Uterus (tissue), 4 donors: ENCODE results near the gene GNLY. TPM values are rescaled to one million over a fixed set of nuclear protein-coding genes. Genes with fewer than 3 reads are reported as not detected.

ENCODE experiments used
- DNase-seq, 2 donors: peaks; one replicate each; pipeline ENCODE4 v3.0.0-alpha.2; 2019 to 2020
- H3K27ac ChIP-seq, 2 donors: fragments of 200-600 bp; sonication (generic); 1 replicate in 1 of 2; 2 replicates in 1 of 2; pipeline ENCODE4 v1.5.1; 2016 to 2018
- H3K27me3 ChIP-seq, 2 donors: fragments of 200-600 bp; sonication (generic); one replicate each; pipeline ENCODE4 v1.5.1; 2018 to 2019; ENCODE audit warnings: control low read depth in 1 of 2
- H3K36me3 ChIP-seq, 2 donors: fragments of 200-600 bp; sonication (generic); one replicate each; pipeline ENCODE4 v1.5.1; 2019; ENCODE audit warnings: control low read depth in 1 of 2
- H3K4me1 ChIP-seq, 2 donors: fragments of 200-600 bp; sonication (generic); one replicate each; pipeline ENCODE4 v1.5.1; 2018 to 2019; ENCODE audit warnings: control low read depth in 1 of 2
- H3K4me3 ChIP-seq, 2 donors: fragments of 200-600 bp; sonication (generic); 1 replicate in 1 of 2; 2 replicates in 1 of 2; pipeline ENCODE4 v1.5.1; 2018 to 2019; ENCODE audit warnings: mild to moderate bottlenecking in 1 of 2
- H3K9me3 ChIP-seq, 2 donors: fragments of 200-600 bp; sonication (generic); one replicate each; pipeline ENCODE4 v1.5.1; 2019; ENCODE audit warnings: control low read depth in 1 of 2
- POLR2A ChIP-seq, 2 donors: fragments of 450-650 bp; IDR thresholded peaks; one replicate each; pipeline ENCODE4 v1.6.1; 2016; ENCODE audit warnings: antibody characterized with exemption in 2 of 2, mild to moderate bottlenecking in 1 of 2, moderate library complexity in 1 of 2
- intact Hi-C: fragments of 100-400 bp; cut with DNase I; formaldehyde crosslinking; loops from one replicate; pipeline ENCODE4 v1.15.1; 2023; ENCODE audit warnings: low total_unique reads
- total RNA-seq, 4 donors: library from RNA; depleted of rRNA in 3 of 4; stranded (reverse); fragments of >200 nt in 3 of 4; gene quantifications; one replicate each; pipeline versions ENCODE4 v1.1.0 to v1.2.4, GENCODE V29; 2014 to 2023
- TF ChIP-seq, protein P1 (sequence below), 4 experiments: fragments of 200-600 bp in 2 of 4; fragments of 450-650 bp in 2 of 4; sonication (generic) in 2 of 4; IDR thresholded peaks; one replicate each; pipeline ENCODE4 v1.5.1; 2016 to 2019; ENCODE audit warnings: antibody characterized with exemption in 4 of 4, mild to moderate bottlenecking in 2 of 4, moderate library complexity in 1 of 4
- donor health status: DM: yes; HTN: yes; CAD: no.

Gene GNLY
- total RNA-seq, 4 donors from 2014 or later = 0.48 to 5.9 (median 4.8) TPM; not detected in 1

DNA sequence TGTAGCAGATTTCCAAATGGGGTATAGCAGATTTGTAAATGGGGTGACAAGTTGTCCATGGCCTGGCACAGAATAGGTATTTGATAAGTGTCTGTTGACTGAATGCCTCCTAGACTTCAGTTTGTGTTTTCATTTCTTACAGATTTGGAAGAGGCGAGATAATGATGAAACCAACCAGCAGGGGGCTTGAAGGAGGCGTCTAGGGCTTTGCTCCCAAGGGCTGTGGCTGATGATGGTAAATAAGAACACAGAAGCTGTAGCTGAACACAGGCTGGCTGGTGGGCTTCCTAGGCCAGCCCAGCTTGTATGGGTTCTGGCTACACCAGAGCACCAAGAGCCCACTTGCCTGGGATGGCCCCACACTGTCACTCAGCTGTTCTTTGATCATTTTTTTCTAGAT is 45.5 kb upstream of the GNLY start:
- H3K27me3 ChIP-seq = no peaks in the 10 kb centered on the region
- no peaks in the 10 kb centered on the region for H3K36me3 ChIP-seq
- H3K4me3 ChIP-seq = no peak overlapping the region
- DNase-seq = no peak
- TF ChIP-seq POLR2A (IDR thresholded peaks at IDR 0.05) = no peak
- TF ChIP-seq, protein P1, sequence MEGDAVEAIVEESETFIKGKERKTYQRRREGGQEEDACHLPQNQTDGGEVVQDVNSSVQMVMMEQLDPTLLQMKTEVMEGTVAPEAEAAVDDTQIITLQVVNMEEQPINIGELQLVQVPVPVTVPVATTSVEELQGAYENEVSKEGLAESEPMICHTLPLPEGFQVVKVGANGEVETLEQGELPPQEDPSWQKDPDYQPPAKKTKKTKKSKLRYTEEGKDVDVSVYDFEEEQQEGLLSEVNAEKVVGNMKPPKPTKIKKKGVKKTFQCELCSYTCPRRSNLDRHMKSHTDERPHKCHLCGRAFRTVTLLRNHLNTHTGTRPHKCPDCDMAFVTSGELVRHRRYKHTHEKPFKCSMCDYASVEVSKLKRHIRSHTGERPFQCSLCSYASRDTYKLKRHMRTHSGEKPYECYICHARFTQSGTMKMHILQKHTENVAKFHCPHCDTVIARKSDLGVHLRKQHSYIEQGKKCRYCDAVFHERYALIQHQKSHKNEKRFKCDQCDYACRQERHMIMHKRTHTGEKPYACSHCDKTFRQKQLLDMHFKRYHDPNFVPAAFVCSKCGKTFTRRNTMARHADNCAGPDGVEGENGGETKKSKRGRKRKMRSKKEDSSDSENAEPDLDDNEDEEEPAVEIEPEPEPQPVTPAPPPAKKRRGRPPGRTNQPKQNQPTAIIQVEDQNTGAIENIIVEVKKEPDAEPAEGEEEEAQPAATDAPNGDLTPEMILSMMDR (IDR thresholded peaks at IDR 0.05) = peak in 2 of 4 experiments; percentile 15 to 16
- no peaks in the 10 kb centered on the region for H3K4me1 ChIP-seq
- H3K27ac ChIP-seq = no peak overlapping the region
- intact Hi-C loops = no loop called here
- no peaks in the 10 kb centered on the region for H3K9me3 ChIP-seq

DNA sequence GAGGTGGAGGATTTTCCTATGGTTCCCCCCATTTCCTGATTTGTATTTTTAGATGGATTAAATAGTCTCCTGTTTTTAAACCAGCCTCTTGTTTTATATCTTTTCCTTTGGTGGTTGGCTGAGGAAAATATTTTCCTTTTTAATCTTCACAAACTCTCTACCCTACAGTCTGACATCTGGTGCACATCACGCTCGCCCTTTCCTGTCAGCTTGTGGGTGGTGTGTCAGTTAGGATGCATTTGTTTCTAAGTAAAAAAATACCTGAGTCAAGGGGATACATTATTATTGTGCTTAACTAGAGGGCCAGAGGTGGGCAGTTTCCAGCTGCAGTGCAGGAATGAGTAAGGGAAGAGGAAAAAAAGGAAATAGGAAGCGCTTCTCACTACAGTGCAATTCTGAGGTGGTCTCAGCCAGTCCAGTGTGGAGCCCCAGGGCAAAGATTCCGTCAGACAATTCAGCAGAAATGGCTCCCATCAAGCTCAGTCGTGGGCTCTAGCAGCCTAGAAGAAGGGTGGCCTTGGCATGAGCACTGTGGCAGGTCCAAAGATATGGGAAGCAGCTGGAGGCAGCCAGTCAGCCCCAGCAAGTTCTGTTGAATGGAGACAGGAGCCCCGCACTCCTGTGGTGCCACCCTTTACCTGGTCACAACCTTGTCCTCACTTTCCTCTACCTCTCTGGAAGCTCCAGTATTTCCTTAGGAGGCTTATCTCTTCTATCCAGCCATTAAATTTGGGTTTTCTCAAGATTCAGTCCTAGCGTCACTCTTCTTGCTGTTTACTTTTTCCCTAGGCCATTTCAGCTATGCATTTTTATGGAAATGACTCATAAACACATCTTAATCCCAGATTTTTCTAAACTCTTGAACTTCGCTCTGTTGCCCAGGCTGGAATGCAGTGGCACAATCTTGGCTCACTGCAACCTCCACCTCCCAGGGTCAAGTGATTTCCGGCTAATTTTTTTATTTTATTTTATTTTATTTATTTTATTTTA is 44.7 kb upstream of the GNLY start:
- intact Hi-C loops = no loop called here
- H3K4me3 ChIP-seq = no peak overlapping the region
- no peaks in the 10 kb centered on the region for H3K27me3 ChIP-seq
- H3K4me1 ChIP-seq = no peaks in the 10 kb centered on the region
- TF ChIP-seq, protein P1 (IDR thresholded peaks at IDR 0.05) = no peak
- TF ChIP-seq POLR2A (IDR thresholded peaks at IDR 0.05) = no peak
- no peak for DNase-seq
- H3K36me3 ChIP-seq = no peaks in the 10 kb centered on the region
- H3K27ac ChIP-seq = peak overlapping the region in 1 of 2 donors; percentile 14
- H3K9me3 ChIP-seq = no peaks in the 10 kb centered on the region

DNA sequence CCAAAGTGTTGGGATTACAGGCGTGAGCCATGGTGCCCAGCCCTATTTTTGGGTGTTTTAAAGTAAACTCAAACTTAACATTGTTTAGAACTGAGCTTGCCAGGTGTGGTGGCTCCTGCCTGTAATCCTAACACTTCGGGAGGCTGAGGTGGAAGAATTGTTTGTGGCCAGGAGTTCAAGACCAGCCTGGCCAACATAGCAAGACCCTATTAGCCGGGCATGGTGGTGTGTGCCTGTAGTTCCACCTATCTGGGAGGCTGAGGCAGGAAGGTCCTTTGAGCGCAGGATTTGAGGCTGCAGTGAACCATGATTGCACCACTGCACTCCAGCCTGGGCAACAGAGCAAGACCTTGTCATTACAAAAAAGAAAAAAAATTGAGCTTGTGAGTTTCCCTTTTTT is 43.7 kb upstream of the GNLY start:
- Histone ChIP-seq H3K36me3 (no peaks in the 10 kb centered on the region), H3K27me3 (no peaks in the 10 kb centered on the region), H3K4me3 (no peak overlapping the region), H3K9me3 (no peaks in the 10 kb centered on the region), H3K27ac (no peak overlapping the region), H3K4me1 (no peaks in the 10 kb centered on the region)
- no peak for DNase-seq
- TF ChIP-seq, protein P1 (IDR thresholded peaks at IDR 0.05) = no peak
- no peak for TF ChIP-seq POLR2A (IDR thresholded peaks at IDR 0.05)
- intact Hi-C loops = no loop called here

DNA sequence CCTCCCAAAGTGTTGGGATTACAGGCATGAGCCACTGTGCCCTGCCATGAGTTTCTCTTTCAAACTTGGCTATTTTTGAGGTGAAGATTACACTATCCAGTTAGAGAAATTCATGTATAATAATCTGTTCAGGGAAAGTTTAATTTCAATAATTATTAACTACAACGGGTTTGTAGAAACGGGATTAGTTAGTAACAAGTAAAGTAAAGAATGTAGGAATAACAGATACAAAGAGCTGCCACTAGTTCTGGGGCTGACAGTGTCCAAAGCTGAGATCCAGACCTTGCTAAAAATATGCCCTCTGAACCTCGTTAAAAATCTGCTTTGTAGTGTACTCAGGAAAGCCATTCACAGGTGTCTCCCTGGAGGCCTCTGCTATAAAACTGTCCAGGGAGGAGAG is 43.1 kb upstream of the GNLY start:
- Histone ChIP-seq H3K4me1 (no peaks in the 10 kb centered on the region), H3K27ac (no peak overlapping the region), H3K36me3 (no peaks in the 10 kb centered on the region), H3K9me3 (no peaks in the 10 kb centered on the region), H3K4me3 (no peak overlapping the region), H3K27me3 (no peaks in the 10 kb centered on the region)
- intact Hi-C loops = no loop called here
- TF ChIP-seq, protein P1 (IDR thresholded peaks at IDR 0.05) = no peak
- no peak for TF ChIP-seq POLR2A (IDR thresholded peaks at IDR 0.05)
- DNase-seq = no peak

DNA sequence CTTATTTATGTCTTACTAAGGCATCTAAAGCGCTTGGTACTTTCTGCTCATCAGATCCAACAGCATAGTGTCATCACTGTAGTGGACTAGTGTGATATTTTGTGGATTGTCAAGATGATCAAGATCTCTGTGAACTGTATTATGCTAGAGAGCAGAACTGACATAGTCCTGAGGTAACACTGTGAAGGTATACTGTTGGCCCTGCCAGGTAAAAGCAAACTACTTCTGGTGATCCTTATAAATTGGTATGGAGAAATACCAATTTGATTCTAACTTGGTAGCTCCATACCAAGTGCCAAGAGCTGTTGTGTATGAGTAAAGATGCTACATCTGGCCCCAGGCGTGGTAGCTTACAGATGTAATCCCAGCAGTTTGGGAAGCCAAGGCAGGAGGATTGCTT is 42.1 kb upstream of the GNLY start:
- intact Hi-C loops = no loop called here
- no peak for DNase-seq
- Histone ChIP-seq H3K36me3 (no peaks in the 10 kb centered on the region), H3K4me3 (no peak overlapping the region), H3K9me3 (no peaks in the 10 kb centered on the region), H3K27ac (no peak overlapping the region), H3K27me3 (no peaks in the 10 kb centered on the region), H3K4me1 (no peaks in the 10 kb centered on the region)
- TF ChIP-seq, protein P1 (IDR thresholded peaks at IDR 0.05) = no peak
- no peak for TF ChIP-seq POLR2A (IDR thresholded peaks at IDR 0.05)
